ENCODE data around the gene AGL.
"Not testable (repeated sequence)": the region's sequence is repeated elsewhere in the genome, so short reads cannot be mapped to it uniquely, and the experiment has no call there.

Gene AGL

GRCh38 chr1:99829269-99829668 lies 20.9 kb upstream of the AGL start:
- Mint-ChIP-seq H3K9me3 (no peaks in the 10 kb centered on the region), H3K27ac (no peak overlapping the region), H3K4me1 (ENCODE audit: low read depth in 2 of 2) (no peaks in the 10 kb centered on the region), H3K36me3 (ENCODE audit: insufficient read depth) (no peaks in the 10 kb centered on the region), H3K27me3 (peaks cover 0 to 8% of the 10 kb centered on the region in 2 donors), H3K4me3 (no peak overlapping the region)
- ATAC-seq (replicated peaks), result no peak
- DNase-seq, result no peak

- not testable (repeated sequence) for H3K4me1 Mint-ChIP-seq (ENCODE audit: low read depth in 2 of 2); H3K4me3 Mint-ChIP-seq; H3K36me3 Mint-ChIP-seq (ENCODE audit: insufficient read depth); DNase-seq; ATAC-seq (replicated peaks); H3K27ac Mint-ChIP-seq; H3K9me3 Mint-ChIP-seq; H3K27me3 Mint-ChIP-seq
Measured at GRCh38 chr1:99833911-99834310, 16.2 kb upstream of the AGL start.

GRCh38 chr1:99836171-99837103 lies 13.7 kb upstream of the AGL start:
- not testable (repeated sequence) for ATAC-seq (replicated peaks); H3K4me1 Mint-ChIP-seq (ENCODE audit: low read depth in 2 of 2); H3K4me3 Mint-ChIP-seq; H3K9me3 Mint-ChIP-seq; DNase-seq; H3K36me3 Mint-ChIP-seq (ENCODE audit: insufficient read depth); H3K27me3 Mint-ChIP-seq
- peak overlapping the region in 1 of 2 donors; percentile 60 for H3K27ac Mint-ChIP-seq

GRCh38 chr1:99840353-99840752 lies 9.8 kb upstream of the AGL start:
- not testable (repeated sequence) for H3K4me3 Mint-ChIP-seq; H3K9me3 Mint-ChIP-seq; H3K27ac Mint-ChIP-seq; H3K36me3 Mint-ChIP-seq (ENCODE audit: insufficient read depth); H3K4me1 Mint-ChIP-seq (ENCODE audit: low read depth in 2 of 2); DNase-seq; ATAC-seq (replicated peaks); H3K27me3 Mint-ChIP-seq

GRCh38 chr1:99843760-99844159 lies 6.4 kb upstream of the AGL start:
- Mint-ChIP-seq H3K36me3 (ENCODE audit: insufficient read depth) (no peaks in the 10 kb centered on the region), H3K27me3 (no peaks in the 10 kb centered on the region), H3K27ac (no peak overlapping the region), H3K4me1 (ENCODE audit: low read depth in 2 of 2) (peaks cover 0 to 3% of the 10 kb centered on the region in 2 donors), H3K4me3 (no peak overlapping the region), H3K9me3 (no peaks in the 10 kb centered on the region)
- ATAC-seq (replicated peaks) (no peak), DNase-seq (no peak)

- H3K27me3 Mint-ChIP-seq; H3K27ac Mint-ChIP-seq; ATAC-seq (replicated peaks); DNase-seq; H3K4me3 Mint-ChIP-seq; H3K9me3 Mint-ChIP-seq; H3K36me3 Mint-ChIP-seq (ENCODE audit: insufficient read depth): not testable (repeated sequence)
- H3K4me1 Mint-ChIP-seq (ENCODE audit: low read depth in 2 of 2), result peaks cover 7 to 10% of the 10 kb centered on the region in 2 donors
Measured at GRCh38 chr1:99845201-99845600, 5.0 kb upstream of the AGL start.

- ATAC-seq (replicated peaks) (no peak), DNase-seq (peak in 2 of 3 experiments; percentile 1 to 6)
- H3K27me3 Mint-ChIP-seq, result no peaks in the 10 kb centered on the region
- H3K27ac Mint-ChIP-seq, result peak overlapping the region; percentile 96 to 97
- H3K4me1 Mint-ChIP-seq (ENCODE audit: low read depth in 2 of 2), result peaks cover 23 to 25% of the 10 kb centered on the region in 2 donors
- H3K9me3 Mint-ChIP-seq, result no peaks in the 10 kb centered on the region
- H3K4me3 Mint-ChIP-seq, result peak overlapping the region; percentile 94 to 95
- peaks cover 15% of the 10 kb centered on the region for H3K36me3 Mint-ChIP-seq (ENCODE audit: insufficient read depth)
Measured at GRCh38 chr1:99849413-99849743, 783 bp upstream of the AGL start.

GRCh38 chr1:99850459-99851291 lies 514 bp downstream of the AGL start:
- peaks cover 27% of the 10 kb centered on the region for H3K36me3 Mint-ChIP-seq (ENCODE audit: insufficient read depth)
- no peak for ATAC-seq (replicated peaks)
- H3K4me3 Mint-ChIP-seq, result peak overlapping the region; percentile 94 to 95
- peaks cover 23 to 25% of the 10 kb centered on the region in 2 donors for H3K4me1 Mint-ChIP-seq (ENCODE audit: low read depth in 2 of 2)
- DNase-seq, result no peak
- no peaks in the 10 kb centered on the region for H3K27me3 Mint-ChIP-seq
- H3K27ac Mint-ChIP-seq, result peak overlapping the region; percentile 96 to 97
- H3K9me3 Mint-ChIP-seq, result no peaks in the 10 kb centered on the region

GRCh38 chr1:99851850-99852454 lies 1.8 kb downstream of the AGL start:
- DNase-seq (no peak), ATAC-seq (replicated peaks) (no peak)
- H3K4me1 Mint-ChIP-seq (ENCODE audit: low read depth in 2 of 2), result peaks cover 23 to 25% of the 10 kb centered on the region in 2 donors
- H3K9me3 Mint-ChIP-seq, result no peaks in the 10 kb centered on the region
- peaks cover 27% of the 10 kb centered on the region for H3K36me3 Mint-ChIP-seq (ENCODE audit: insufficient read depth)
- H3K27ac Mint-ChIP-seq, result peak overlapping the region; percentile 12 to 34
- H3K4me3 Mint-ChIP-seq, result peak overlapping the region in 1 of 2 donors; percentile 4
- no peaks in the 10 kb centered on the region for H3K27me3 Mint-ChIP-seq

GRCh38 chr1:99852648-99853047 lies 2.5 kb downstream of the AGL start:
- DNase-seq (no peak), ATAC-seq (replicated peaks) (no peak)
- Mint-ChIP-seq H3K27me3 (no peaks in the 10 kb centered on the region), H3K4me3 (no peak overlapping the region), H3K36me3 (ENCODE audit: insufficient read depth) (peaks cover 27% of the 10 kb centered on the region), H3K9me3 (no peaks in the 10 kb centered on the region), H3K27ac (peak overlapping the region in 1 of 2 donors; percentile 34), H3K4me1 (ENCODE audit: low read depth in 2 of 2) (peaks cover 23 to 25% of the 10 kb centered on the region in 2 donors)

- Mint-ChIP-seq H3K36me3 (ENCODE audit: insufficient read depth) (peaks cover 15% of the 10 kb centered on the region), H3K27ac (no peak overlapping the region), H3K4me1 (ENCODE audit: low read depth in 2 of 2) (peaks cover 10 to 12% of the 10 kb centered on the region in 2 donors), H3K27me3 (no peaks in the 10 kb centered on the region), H3K4me3 (no peak overlapping the region), H3K9me3 (no peaks in the 10 kb centered on the region)
- DNase-seq, result no peak
- no peak for ATAC-seq (replicated peaks)
Measured at GRCh38 chr1:99855914-99856450, 5.8 kb downstream of the AGL start.

GRCh38 chr1:99857041-99857440 lies 6.9 kb downstream of the AGL start:
- H3K4me1 Mint-ChIP-seq (ENCODE audit: low read depth in 2 of 2); H3K27me3 Mint-ChIP-seq; ATAC-seq (replicated peaks); DNase-seq; H3K4me3 Mint-ChIP-seq; H3K27ac Mint-ChIP-seq; H3K9me3 Mint-ChIP-seq: not testable (repeated sequence)
- peaks cover 18% of the 10 kb centered on the region for H3K36me3 Mint-ChIP-seq (ENCODE audit: insufficient read depth)

GRCh38 chr1:99858286-99858685 lies 8.1 kb downstream of the AGL start:
- DNase-seq, result no peak
- H3K4me1 Mint-ChIP-seq (ENCODE audit: low read depth in 2 of 2), result peaks cover under 1 to 1% of the 10 kb centered on the region in 2 donors
- H3K27ac Mint-ChIP-seq, result no peak overlapping the region
- H3K9me3 Mint-ChIP-seq, result no peaks in the 10 kb centered on the region
- no peak for ATAC-seq (replicated peaks)
- H3K27me3 Mint-ChIP-seq, result no peaks in the 10 kb centered on the region
- no peak overlapping the region for H3K4me3 Mint-ChIP-seq
- peaks cover 29% of the 10 kb centered on the region for H3K36me3 Mint-ChIP-seq (ENCODE audit: insufficient read depth)
